ENCODE data around the gene ZNF385B.

ZNF385B gene

DNA sequence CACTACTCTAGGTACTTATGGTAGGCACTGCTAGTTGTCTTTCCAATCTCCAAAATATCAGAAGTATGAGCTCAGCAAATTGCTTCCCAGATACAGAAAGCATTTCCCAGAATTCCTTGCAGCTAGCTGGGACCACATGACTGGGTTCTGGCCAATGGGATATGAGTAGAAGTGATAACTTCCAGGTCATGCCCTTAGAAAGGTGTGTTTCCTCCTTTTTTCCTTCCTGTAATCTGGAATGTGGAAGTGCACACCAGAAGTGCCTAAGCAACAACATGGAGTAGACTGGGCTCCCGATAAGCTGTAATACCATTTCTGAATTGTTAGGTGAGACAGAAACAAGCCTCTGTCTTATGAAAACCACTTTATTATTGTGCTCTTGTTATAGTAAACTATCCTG lies 279.8 kb downstream of the ZNF385B start:
- ATAC-seq (no peak), DNase-seq (no peak)

- ATAC-seq, result no peak
- no peak for DNase-seq
Measured at GRCh38 chr2:179580378-179581146, 280.9 kb downstream of the ZNF385B start.

- ATAC-seq (no peak), DNase-seq (no peak)
Measured at GRCh38 chr2:179579800-179580199, 281.6 kb downstream of the ZNF385B start.

GRCh38 chr2:179578171-179578916 lies 283.1 kb downstream of the ZNF385B start:
- ATAC-seq (no peak), DNase-seq (no peak)

GRCh38 chr2:179574061-179574519 lies 287.3 kb downstream of the ZNF385B start:
- ATAC-seq, result no peak
- DNase-seq, result no peak

GRCh38 chr2:179572544-179572943 lies 288.9 kb downstream of the ZNF385B start:
- DNase-seq (no peak), ATAC-seq (no peak)

- ATAC-seq (no peak), DNase-seq (no peak)
Measured at GRCh38 chr2:179571721-179572120, 289.7 kb downstream of the ZNF385B start.

DNA sequence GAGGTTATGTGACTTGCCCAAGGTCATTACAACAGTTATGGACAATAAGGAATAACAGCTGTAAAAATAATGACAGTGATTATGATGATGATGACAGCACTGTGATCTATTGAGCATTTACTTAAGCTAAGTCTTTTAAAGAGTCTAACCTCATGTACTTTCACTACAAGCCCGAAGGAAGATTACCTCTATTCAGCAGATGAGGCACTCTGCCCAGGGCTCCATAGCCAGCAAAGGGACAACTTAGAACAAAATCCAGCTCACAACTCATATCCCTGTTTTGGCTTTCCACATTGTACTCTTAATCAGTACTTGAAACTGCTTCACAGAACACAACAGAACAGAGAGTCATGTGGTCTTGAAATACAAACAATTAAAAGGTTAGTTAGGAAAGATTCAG lies 290.2 kb downstream of the ZNF385B start:
- no peak for DNase-seq
- ATAC-seq, result no peak

GRCh38 chr2:179569831-179570233 lies 291.6 kb downstream of the ZNF385B start:
- no peak for ATAC-seq

GRCh38 chr2:179565807-179566206 lies 295.6 kb downstream of the ZNF385B start:
- ATAC-seq (no peak), DNase-seq (no peak)

More at GRCh38 chr2:179569831-179570233, 291.6 kb downstream of the ZNF385B start:
- DNase-seq, result no peak

GRCh38 chr2:179562330-179562885 lies 299.0 kb downstream of the ZNF385B start:
- ATAC-seq, result no peak
- no peak for DNase-seq

DNA sequence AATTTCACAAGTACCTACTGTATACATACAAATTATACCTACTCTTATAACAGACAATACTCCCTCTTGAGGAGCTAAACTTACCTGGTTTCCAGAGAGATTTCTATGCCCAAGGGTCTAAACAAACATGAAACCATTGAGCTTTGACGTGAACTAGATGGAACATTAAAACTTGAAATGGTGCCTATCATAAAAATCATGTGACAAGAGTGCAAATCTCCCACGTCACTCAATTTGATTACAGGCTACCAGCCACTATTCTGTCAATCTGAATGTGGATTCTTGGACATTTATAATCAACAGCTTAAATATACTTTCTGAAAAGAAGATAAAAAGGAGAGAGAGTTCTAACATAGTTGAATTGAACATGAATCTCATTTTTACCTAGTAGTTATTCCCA lies 299.7 kb downstream of the ZNF385B start:
- no peak for DNase-seq
- no peak for ATAC-seq

DNA sequence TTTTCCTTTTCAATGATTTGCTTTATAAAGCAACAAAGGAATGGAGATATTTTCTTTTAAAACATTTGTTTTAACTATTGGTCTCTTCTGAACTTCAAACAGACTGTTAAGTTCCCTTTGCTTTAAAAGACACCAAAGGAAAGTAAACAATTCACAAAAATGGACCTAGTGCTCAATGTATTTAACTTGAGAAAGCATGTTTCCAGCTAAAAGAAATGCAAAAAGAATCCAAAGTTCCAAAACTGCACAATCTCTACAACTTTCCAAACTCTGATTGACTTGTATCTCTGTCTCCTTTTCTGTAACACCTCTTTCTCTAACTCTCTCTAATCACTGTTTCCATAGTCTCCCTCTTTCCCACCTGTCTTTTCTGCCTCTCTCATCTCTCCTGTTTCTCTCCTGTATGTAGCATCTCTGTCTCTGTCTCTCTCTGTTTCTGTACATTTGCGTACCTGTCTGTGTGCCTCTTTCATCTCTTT lies 301.1 kb downstream of the ZNF385B start:
- ATAC-seq (no peak), DNase-seq (no peak)

DNA sequence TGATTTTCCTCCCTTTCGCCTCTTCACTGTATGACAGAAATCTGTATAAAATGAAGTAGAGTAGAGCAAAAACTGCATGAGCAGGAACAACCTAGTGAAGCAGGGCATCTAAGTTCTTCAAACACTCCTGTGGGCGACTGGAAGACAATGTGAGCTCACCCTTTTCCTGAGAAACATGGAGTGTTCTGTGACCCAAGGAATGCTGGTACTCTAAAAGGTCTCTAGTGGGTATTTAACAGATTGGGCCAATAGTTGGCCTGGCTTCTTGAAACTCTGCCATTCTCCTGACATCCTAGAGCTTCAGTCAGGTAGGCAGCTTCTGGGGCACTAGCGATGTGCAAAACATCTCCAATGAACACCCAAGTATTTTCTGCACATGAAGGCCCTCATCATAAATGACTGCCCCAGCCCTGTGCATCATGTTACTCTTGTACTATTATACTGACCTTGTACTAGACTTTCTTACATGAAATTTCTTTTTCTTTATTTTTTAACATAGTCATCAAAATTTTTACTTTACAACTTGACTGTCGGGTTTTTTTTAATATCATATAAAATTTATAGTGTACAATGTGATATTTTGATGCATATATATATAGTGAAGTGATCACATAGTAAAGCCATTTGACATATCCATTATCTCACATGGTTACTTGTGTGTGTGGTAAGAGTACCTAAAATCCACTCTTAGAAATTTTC lies 302.2 kb downstream of the ZNF385B start:
- DNase-seq (no peak), ATAC-seq (no peak)

- ATAC-seq (no peak), DNase-seq (no peak)
Measured at GRCh38 chr2:179558010-179558934, 303.1 kb downstream of the ZNF385B start.

DNA sequence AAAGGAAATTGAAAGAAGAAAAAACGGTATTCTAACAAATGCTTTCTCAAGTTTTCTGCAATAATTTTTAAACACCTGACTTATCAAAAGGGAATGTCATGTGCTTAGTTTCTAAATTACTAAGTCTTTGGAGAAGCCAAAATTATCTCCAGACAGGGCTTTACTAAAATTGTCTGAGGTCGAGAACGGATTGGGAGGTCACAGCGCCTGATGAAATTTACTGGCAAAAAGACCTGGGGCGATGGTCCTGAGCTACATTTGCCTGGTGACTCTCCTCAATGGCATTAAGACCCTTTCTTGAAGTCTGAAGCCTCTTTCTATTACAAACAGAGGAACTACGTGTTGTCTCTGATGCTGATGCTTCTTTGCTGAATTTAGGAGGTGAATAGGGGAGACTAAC lies 305.0 kb downstream of the ZNF385B start:
- no peak for DNase-seq

GRCh38 chr2:179555691-179556283 lies 305.6 kb downstream of the ZNF385B start:
- ATAC-seq (no peak), DNase-seq (no peak)

More for the DNA sequence above, 305.0 kb downstream of the ZNF385B start:
- no peak for ATAC-seq

DNA sequence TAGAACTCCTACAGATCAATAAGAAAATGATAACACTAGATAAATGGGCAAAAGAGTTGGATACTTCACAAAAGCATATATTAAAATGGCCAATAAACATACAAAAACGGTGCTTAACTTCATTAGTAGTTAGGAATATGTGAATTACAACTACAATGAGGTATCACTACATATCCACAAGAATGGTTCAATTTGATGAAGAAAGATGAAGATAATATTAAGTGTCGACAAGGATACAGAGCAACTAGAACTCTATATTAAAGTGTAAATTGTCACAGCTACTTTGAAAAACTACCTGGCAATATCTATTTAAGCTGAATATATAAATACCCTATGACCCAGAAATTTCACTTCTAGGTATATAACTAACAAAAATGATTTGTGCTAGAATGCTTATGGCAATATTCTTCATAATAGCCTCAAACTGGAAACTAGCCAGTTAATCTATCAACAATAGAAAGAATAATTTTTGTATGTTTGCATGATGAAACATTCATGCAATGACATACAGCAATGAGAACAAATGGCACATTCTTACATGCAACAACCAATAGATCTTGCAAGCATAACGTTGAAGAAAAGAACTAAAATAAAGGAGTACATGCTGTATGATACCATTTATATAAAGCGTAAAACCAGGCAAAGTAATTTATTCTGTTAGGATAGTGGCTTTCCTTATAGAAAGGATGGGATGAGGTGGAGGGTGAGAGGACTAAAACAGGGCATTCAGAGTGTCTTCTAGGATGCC lies 306.6 kb downstream of the ZNF385B start:
- no peak for ATAC-seq
- DNase-seq, result no peak

- DNase-seq (no peak), ATAC-seq (no peak)
Measured at GRCh38 chr2:179553382-179553781, 308.0 kb downstream of the ZNF385B start.

GRCh38 chr2:179551539-179552045 lies 309.8 kb downstream of the ZNF385B start:
- DNase-seq (no peak), ATAC-seq (no peak)
